HepG2 (cell line): ENCODE data around the gene SUN1. TPM values are rescaled to one million over a fixed set of nuclear protein-coding genes. Genes with fewer than 3 reads are reported as not detected.

ENCODE experiments used
- ATAC-seq: fragments of 200-7000 bp; cut with Tn5 transposase; 3 replicates; pipeline ENCODE4 v1.9.1; 2020; ENCODE audit warnings: mild to moderate bottlenecking, moderate library complexity
- BruUV-seq: library from RNA; stranded (reverse); fragments of 400-500 nt; replicated peaks from 2 replicates; lab custom pipeline; 2021; lab: Mats Ljungman, UMichigan
- CTCF ChIA-PET: fragments of 300-600 bp; formaldehyde crosslinking; extraction: SDS; loops from one replicate; lab custom pipeline; 2021; ENCODE audit warnings: low total read pairs, inconsistent platforms, low intra/inter-chr PET ratio; lab: Yijun Ruan, JAX
- POLR2A ChIA-PET: fragments of 350-600 bp; sonication (Branson Sonifier 250); formaldehyde crosslinking; loops from one replicate; lab custom pipeline; 2020; ENCODE audit warnings: antibody characterized with exemption, inconsistent platforms; lab: Yijun Ruan, JAX
- DNase-seq: peaks from one replicate; pipeline ENCODE4 v3.0.0-alpha.2; 2015; ENCODE audit warnings: low spot score
- FAIRE-seq: peaks from 3 replicates; lab custom pipeline; 2011; peaks lifted over from hg19 to GRCh38; lab: Jason Lieb, UNC
- H2AFZ ChIP-seq: one replicate; pipeline ENCODE4 v1.6.1; 2011; ENCODE audit warnings: low read length, inconsistent platforms
- H3K27ac ChIP-seq: fragments of 300-600 bp; 3 replicates; pipeline ENCODE4 v1.8.0; 2011; ENCODE audit warnings: mixed run types, mild to moderate bottlenecking, mixed read lengths, low read length, inconsistent platforms; ENCODE audit not compliant: insufficient read depth; ENCODE audit errors: extremely low read length
- H3K27me3 ChIP-seq, 2 experiments: fragments of 200-600 bp in 1 of 2; 2 replicates in 1 of 2; 3 replicates in 1 of 2; pipeline versions ENCODE4 v1.6.0 to v1.8.0; 2011; ENCODE audit warnings: low read length in 2 of 2, mild to moderate bottlenecking in 2 of 2, moderate library complexity in 2 of 2, inconsistent platforms in 1 of 2; ENCODE audit not compliant: insufficient read depth in 2 of 2, control insufficient read depth in 1 of 2
- H3K36me3 ChIP-seq, 2 experiments: fragments of 200-600 bp in 1 of 2; replicated peaks in 1 of 2; 2 replicates in 1 of 2; 3 replicates in 1 of 2; pipeline versions ENCODE4 v1.5.1 to v1.8.0; 2011; ENCODE audit warnings: low read length in 2 of 2, inconsistent platforms in 1 of 2; ENCODE audit not compliant: insufficient read depth in 2 of 2, control insufficient read depth in 1 of 2
- H3K4me1 ChIP-seq: 2 replicates; pipeline ENCODE4 v1.5.1; 2012; ENCODE audit warnings: low read length, inconsistent platforms; ENCODE audit not compliant: insufficient read depth
- H3K4me2 ChIP-seq: 2 replicates; pipeline ENCODE4 v1.6.0; 2011; ENCODE audit warnings: low read depth, low read length, inconsistent platforms
- H3K4me3 ChIP-seq, 3 experiments: fragments of 200-600 bp in 1 of 3; sonication (generic), shearing (Covaris generic) in 1 of 3; replicated peaks in 1 of 3; 2 replicates each; pipeline ENCODE4 v1.5.1; 2011 to 2016; ENCODE audit warnings: low read length in 3 of 3, inconsistent platforms in 2 of 3, low read depth in 2 of 3, mild to moderate bottlenecking in 2 of 3, control low read depth in 1 of 3, mixed read lengths in 1 of 3; ENCODE audit not compliant: insufficient read depth in 1 of 3
- H3K79me2 ChIP-seq: one replicate; pipeline ENCODE4 v1.6.1; 2011; ENCODE audit warnings: low read length, inconsistent platforms; ENCODE audit not compliant: insufficient read depth
- H3K9ac ChIP-seq: 2 replicates; pipeline ENCODE4 v1.6.0; 2011; ENCODE audit warnings: mild to moderate bottlenecking, low read depth, low read length, inconsistent platforms; ENCODE audit not compliant: insufficient read depth
- H3K9me3 ChIP-seq: 2 replicates; pipeline ENCODE4 v1.5.1; 2012; ENCODE audit warnings: mild to moderate bottlenecking, low read length
- H4K20me1 ChIP-seq: 2 replicates; pipeline ENCODE4 v1.6.0; 2011; ENCODE audit warnings: inconsistent platforms, mild to moderate bottlenecking, low read length, moderate library complexity; ENCODE audit not compliant: insufficient read depth
- AGO2 ChIP-seq: fragments of 200-400 bp; formaldehyde crosslinking; optimal IDR thresholded peaks from 2 replicates; pipeline ENCODE3; 2017; ENCODE audit warnings: mild to moderate bottlenecking, low read depth, low read length, moderate library complexity
- FUBP1 ChIP-seq: sonication (generic); formaldehyde crosslinking; IDR thresholded peaks from 2 replicates; pipeline ENCODE4 v1.5.1; 2020; ENCODE audit warnings: missing genetic modification reagents, mild to moderate bottlenecking, borderline replicate concordance
- REXO4 ChIP-seq: sonication (generic); formaldehyde crosslinking; IDR thresholded peaks from 2 replicates; pipeline ENCODE4 v1.8.0; 2022; ENCODE audit warnings: missing genetic modification reagents, mild to moderate bottlenecking, borderline replicate concordance
- SALL2 ChIP-seq: sonication (generic); formaldehyde crosslinking; IDR thresholded peaks from 2 replicates; pipeline ENCODE4 v1.8.1; 2023; ENCODE audit warnings: mild to moderate bottlenecking, missing genetic modification reagents, inconsistent platforms
- ZHX2 ChIP-seq, 2 experiments: sonication (generic) in 1 of 2; formaldehyde crosslinking in 1 of 2; IDR thresholded peaks; 2 replicates each; pipeline versions ENCODE4 v1.6.1 to v1.9.0; 2014 to 2022; ENCODE audit warnings: antibody characterized with exemption in 1 of 2, borderline replicate concordance in 1 of 2, inconsistent platforms in 1 of 2, low read depth in 1 of 2, missing genetic modification reagents in 1 of 2
- ZNF256 ChIP-seq: sonication (generic); formaldehyde crosslinking; conservative IDR thresholded peaks from 2 replicates; pipeline ENCODE4 v1.4.0; 2020; ENCODE audit warnings: missing genetic modification reagents
- ZNF33A ChIP-seq: sonication (generic); formaldehyde crosslinking; IDR thresholded peaks from 2 replicates; pipeline ENCODE4 v1.5.1; 2020; ENCODE audit warnings: missing genetic modification reagents, mild to moderate bottlenecking, moderate library complexity, borderline replicate concordance
- ZNF672 ChIP-seq: sonication (generic); formaldehyde crosslinking; IDR thresholded peaks from 2 replicates; pipeline ENCODE4 v1.8.1; 2022; ENCODE audit warnings: missing genetic modification reagents
- WGBS: methylation state at CpG from one replicate; pipeline ENCODE4 v1.1.6; 2017; ENCODE audit warnings: low lambda C conversion rate; 5-methylcytosine and 5-hydroxymethylcytosine counted together
- in situ Hi-C: cut with HindIII; loops from 2 replicates; pipeline ENCODE4 v1.10.0; 2017; ENCODE audit warnings: low pct_unique_long_range_greater_than_20kb; ENCODE audit not compliant: extremely low pct_ligation_motif_present
- intact Hi-C: fragments of 100-400 bp; cut with micrococcal nuclease; formaldehyde crosslinking; loops from one replicate; pipeline ENCODE4 v1.10.0; 2022; ENCODE audit not compliant: unreplicated experiment
- polyA plus RNA-seq, 8 experiments: library from polyadenylated mRNA; depleted of rRNA in 3 of 8; stranded (reverse) in 7 of 8; unstranded in 1 of 8; fragments of >200 nt; fragmentation: Illumina TruSeq in 4 of 8; extraction: Trizol in 4 of 8; gene quantifications; 2 replicates each; pipeline versions ENCODE4 v1.2.1 to v1.2.3, GENCODE V29; 2011 to 2016; ENCODE audit warnings: low read depth in 4 of 8, missing spikeins in 1 of 8, mixed read lengths in 1 of 8; ENCODE audit not compliant: insufficient read depth in 1 of 8
- total RNA-seq, 5 experiments: library from RNA; depleted of rRNA; stranded (reverse); fragments of >200 nt; fragmentation: Illumina TruSeq; extraction: Trizol; gene quantifications; 2 replicates each; pipeline ENCODE4 v1.2.3, GENCODE V29; 2016; ENCODE audit warnings: low read depth in 1 of 5
- TF ChIP-seq, protein P1 (sequence below): sonication (generic); formaldehyde crosslinking; IDR thresholded peaks from 2 replicates; pipeline ENCODE4 v1.8.0; 2022; ENCODE audit warnings: mild to moderate bottlenecking, missing genetic modification reagents, moderate library complexity
- TF ChIP-seq, protein P2 (sequence below): sonication (generic); formaldehyde crosslinking; IDR thresholded peaks from 2 replicates; pipeline ENCODE4 v1.8.0; 2022; ENCODE audit warnings: missing genetic modification reagents, low read depth, mild to moderate bottlenecking, borderline replicate concordance

SUN1 gene
- total and polyA plus RNA-seq, 2 of the 13 experiments (the other 11 are each of a cell fraction or from before 2014, with no cell fraction given) = 47.0 to 126 TPM

DNA sequence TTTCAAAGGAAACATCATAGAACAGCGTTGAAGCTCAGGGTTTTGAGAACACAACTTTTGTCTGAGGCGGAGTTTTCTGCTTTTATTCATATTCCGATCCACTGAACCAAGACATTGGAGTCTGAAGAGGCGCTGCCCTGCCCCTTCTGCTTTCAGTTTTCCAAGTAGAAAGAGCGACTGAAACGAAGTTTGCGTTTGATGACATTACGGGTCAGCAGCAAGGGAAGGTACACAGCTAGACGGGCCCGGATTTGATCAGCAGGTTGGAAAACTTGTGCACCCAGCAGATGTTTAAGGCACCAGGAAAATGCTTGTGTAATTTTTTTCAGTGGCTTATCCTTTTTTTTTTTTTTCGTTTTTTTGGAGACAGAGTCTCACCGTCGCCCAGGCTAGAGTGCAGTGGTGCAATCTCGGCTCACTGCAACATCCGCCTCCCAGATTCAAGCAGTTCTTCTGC is 720 bp downstream of the SUN1 start (continued):
- TF ChIP-seq FUBP1 (CRISPR knock-in tag) = no peak
- no peak for TF ChIP-seq ZNF256 (CRISPR knock-in tag)

GRCh38 chr7:833601-834258 is 1.5 kb downstream of the SUN1 start:
- intact Hi-C loops = no loop called here
- DNase-seq = no peak
- no peak for TF ChIP-seq ZHX2 (IDR thresholded peaks at IDR 0.05; ENCODE audit: low read depth)
- no peak for TF ChIP-seq ZHX2 (CRISPR knock-in tag; IDR thresholded peaks at IDR 0.05; ENCODE audit: borderline replicate concordance)
- TF ChIP-seq ZNF672 (CRISPR knock-in tag) = no peak
- TF ChIP-seq REXO4 (CRISPR knock-in tag) = no peak
- TF ChIP-seq, protein P1, sequence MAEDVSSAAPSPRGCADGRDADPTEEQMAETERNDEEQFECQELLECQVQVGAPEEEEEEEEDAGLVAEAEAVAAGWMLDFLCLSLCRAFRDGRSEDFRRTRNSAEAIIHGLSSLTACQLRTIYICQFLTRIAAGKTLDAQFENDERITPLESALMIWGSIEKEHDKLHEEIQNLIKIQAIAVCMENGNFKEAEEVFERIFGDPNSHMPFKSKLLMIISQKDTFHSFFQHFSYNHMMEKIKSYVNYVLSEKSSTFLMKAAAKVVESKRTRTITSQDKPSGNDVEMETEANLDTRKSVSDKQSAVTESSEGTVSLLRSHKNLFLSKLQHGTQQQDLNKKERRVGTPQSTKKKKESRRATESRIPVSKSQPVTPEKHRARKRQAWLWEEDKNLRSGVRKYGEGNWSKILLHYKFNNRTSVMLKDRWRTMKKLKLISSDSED (CRISPR knock-in tag) = no peak
- TF ChIP-seq ZNF33A (CRISPR knock-in tag) = no peak
- TF ChIP-seq, protein P2, sequence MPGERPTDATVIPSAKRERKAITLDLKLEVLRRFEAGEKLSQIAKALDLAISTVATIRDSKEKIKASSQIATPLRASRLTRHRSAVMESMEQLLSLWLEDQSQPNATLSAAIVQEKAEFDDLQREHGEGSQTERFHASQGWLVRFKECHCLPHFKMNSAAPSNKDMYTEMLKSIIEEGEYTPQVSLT = no peak
- no peak for TF ChIP-seq SALL2
- no peak for TF ChIP-seq AGO2
- TF ChIP-seq ZNF256 (CRISPR knock-in tag) = no peak

More at GRCh38 chr7:833601-834258, 1.5 kb downstream of the SUN1 start:
- POLR2A ChIA-PET = no interaction called here
- H3K9ac ChIP-seq = no peak overlapping the region
- CTCF ChIA-PET = no interaction called here
- 96% methylated on average over 8 of the region's 8 CpGs for WGBS
- in situ Hi-C loops = no loop called here
- no peak overlapping the region for H3K27ac ChIP-seq
- no peak overlapping the region for H2AFZ ChIP-seq
- H3K4me3 ChIP-seq = no peak overlapping the region
- H3K36me3 ChIP-seq = peaks cover 0 to 13% of the 10 kb centered on the region in 2 experiments
- FAIRE-seq = no peak
- no peaks in the 10 kb centered on the region for H3K27me3 ChIP-seq
- H3K4me1 ChIP-seq = peaks cover 23% of the 10 kb centered on the region
- ATAC-seq = no peak
- BruUV-seq = no TSS peak
- H3K79me2 ChIP-seq = peaks cover 76% of the 10 kb centered on the region
- H3K4me2 ChIP-seq = no peak overlapping the region
- H3K9me3 ChIP-seq = no peaks in the 10 kb centered on the region
- H4K20me1 ChIP-seq = peaks cover 9% of the 10 kb centered on the region
